HG03460 (cell line): ENCODE measurements around the gene RHOT2.

Source experiments
- ATAC-seq: cut with Tn5 transposase; IDR thresholded peaks from one replicate; pipeline ENCODE4 v1.9.1; 2021; ENCODE audit not compliant: unreplicated experiment

RHOT2 gene

GRCh38 chr16:669666-670065, 1.7 kb downstream of the RHOT2 start:
- no peak for ATAC-seq

GRCh38 chr16:670485-671352, 2.8 kb downstream of the RHOT2 start:
- no peak for ATAC-seq

GRCh38 chr16:671353-672131, 3.6 kb downstream of the RHOT2 start:
- ATAC-seq = no peak

- no peak for ATAC-seq
These were observed 4.4 kb downstream of the RHOT2 start for GRCh38 chr16:672371-672770.

- no peak for ATAC-seq
These were observed 4.9 kb downstream of the RHOT2 start for GRCh38 chr16:672851-673250.

GRCh38 chr16:673399-673991, 5.6 kb downstream of the RHOT2 start:
- no peak for ATAC-seq

GRCh38 chr16:674214-674881, 6.4 kb downstream of the RHOT2 start:
- no peak for ATAC-seq

- ATAC-seq = no peak
These were observed 7.3 kb downstream of the RHOT2 start, which contains the start of gene RHBDL1 for GRCh38 chr16:674968-675883. RHBDL1 (plus strand) TSS chr16:675671; CDS start chr16:675791, 120 bp downstream.

GRCh38 chr16:675884-676564, 8.1 kb downstream of the RHOT2 start:
- ATAC-seq = no peak

- no peak for ATAC-seq
These were observed 8.6 kb downstream of the RHOT2 start for GRCh38 chr16:676565-676902.

- no peak for ATAC-seq
These were observed 9.0 kb downstream of the RHOT2 start for GRCh38 chr16:676913-677312.

- ATAC-seq = no peak
These were observed 9.6 kb downstream of the RHOT2 start for GRCh38 chr16:677316-678190.

GRCh38 chr16:678209-678857, 10.4 kb downstream of the RHOT2 start:
- ATAC-seq = no peak

GRCh38 chr16:678858-679813, 11.2 kb downstream of the RHOT2 start:
- ATAC-seq = no peak

GRCh38 chr16:679814-680624, 12.1 kb downstream of the RHOT2 start, which contains the start of gene STUB1:
STUB1 (plus strand) TSS chr16:680410; CDS start chr16:680526, 116 bp downstream.
- ATAC-seq = no peak

GRCh38 chr16:680625-680945, 12.7 kb downstream of the RHOT2 start:
- no peak for ATAC-seq
